Panc1 (cell line): ENCODE data around the gene E2F8.
"Not testable (repeated sequence)": the region's sequence is repeated elsewhere in the genome, so short reads cannot be mapped to it uniquely, and the experiment has no call there.

ENCODE experiments used
- POLR2AphosphoS5 ChIP-seq: IDR thresholded peaks from 2 replicates; pipeline ENCODE4 v1.6.1; 2012; ENCODE audit warnings: mild to moderate bottlenecking, low read depth, low read length, moderate library complexity
- REST ChIP-seq, 2 experiments: IDR thresholded peaks; 2 replicates each; pipeline ENCODE4 v1.6.1; 2011 to 2012; ENCODE audit warnings: low read depth in 2 of 2, control low read depth in 1 of 2, low read length in 1 of 2, mild to moderate bottlenecking in 1 of 2, moderate library complexity in 1 of 2; ENCODE audit not compliant: insufficient read depth in 1 of 2
- SIN3A ChIP-seq: IDR thresholded peaks from 2 replicates; pipeline ENCODE4 v1.6.1; 2012; ENCODE audit warnings: low read depth, mild to moderate bottlenecking, low read length, moderate library complexity, borderline replicate concordance; ENCODE audit not compliant: insufficient read depth
- TCF7L2 ChIP-seq: IDR thresholded peaks from 2 replicates; pipeline ENCODE4 v1.6.1; 2011; ENCODE audit warnings: mild to moderate bottlenecking, low read depth, low read length, inconsistent platforms
- TF ChIP-seq, protein P1 (sequence below): fragments of 450-650 bp; IDR thresholded peaks from 2 replicates; pipeline ENCODE4 v1.5.1; 2017; ENCODE audit warnings: mild to moderate bottlenecking

DNA sequence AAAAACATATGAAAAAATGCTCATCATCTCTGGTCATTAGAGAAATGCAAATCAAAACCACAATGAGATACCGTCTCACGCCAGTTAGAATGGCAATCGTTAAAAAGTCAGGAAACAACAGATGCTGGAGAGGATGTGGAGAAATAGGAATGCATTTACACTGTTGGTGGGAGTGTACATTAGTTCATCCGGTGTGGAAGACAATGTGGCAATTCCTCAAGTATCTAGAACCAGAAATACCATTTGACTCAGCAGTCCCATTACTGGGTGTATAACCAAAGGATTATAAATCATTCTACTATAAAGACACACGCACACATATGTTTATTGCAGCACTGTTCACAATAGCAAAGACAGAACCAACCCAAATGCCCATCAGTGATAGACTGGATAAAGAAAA, 32.5 kb upstream of the E2F8 start:
- TF ChIP-seq, protein P1, sequence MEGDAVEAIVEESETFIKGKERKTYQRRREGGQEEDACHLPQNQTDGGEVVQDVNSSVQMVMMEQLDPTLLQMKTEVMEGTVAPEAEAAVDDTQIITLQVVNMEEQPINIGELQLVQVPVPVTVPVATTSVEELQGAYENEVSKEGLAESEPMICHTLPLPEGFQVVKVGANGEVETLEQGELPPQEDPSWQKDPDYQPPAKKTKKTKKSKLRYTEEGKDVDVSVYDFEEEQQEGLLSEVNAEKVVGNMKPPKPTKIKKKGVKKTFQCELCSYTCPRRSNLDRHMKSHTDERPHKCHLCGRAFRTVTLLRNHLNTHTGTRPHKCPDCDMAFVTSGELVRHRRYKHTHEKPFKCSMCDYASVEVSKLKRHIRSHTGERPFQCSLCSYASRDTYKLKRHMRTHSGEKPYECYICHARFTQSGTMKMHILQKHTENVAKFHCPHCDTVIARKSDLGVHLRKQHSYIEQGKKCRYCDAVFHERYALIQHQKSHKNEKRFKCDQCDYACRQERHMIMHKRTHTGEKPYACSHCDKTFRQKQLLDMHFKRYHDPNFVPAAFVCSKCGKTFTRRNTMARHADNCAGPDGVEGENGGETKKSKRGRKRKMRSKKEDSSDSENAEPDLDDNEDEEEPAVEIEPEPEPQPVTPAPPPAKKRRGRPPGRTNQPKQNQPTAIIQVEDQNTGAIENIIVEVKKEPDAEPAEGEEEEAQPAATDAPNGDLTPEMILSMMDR: not testable (repeated sequence)
- not testable (repeated sequence) for TF ChIP-seq POLR2AphosphoS5; REST (IDR thresholded peaks at IDR 0.05; ENCODE audit: insufficient read depth in 1 of 2, low read depth in 2 of 2, low read length in 1 of 2); SIN3A; TCF7L2
